GM12801 (cell line): ENCODE results near the gene CPAMD8.

Experiments
- CTCF ChIP-seq: IDR thresholded peaks from one replicate; pipeline ENCODE4 v1.5.1; 2011; ENCODE audit warnings: control low read depth; ENCODE audit not compliant: insufficient read length; ENCODE audit errors: extremely low read depth

Gene CPAMD8

GRCh38 chr19:17025361-17025760, 1.2 kb downstream of the CPAMD8 start:
- no peak for TF ChIP-seq CTCF

GRCh38 chr19:17023805-17024204, 2.8 kb downstream of the CPAMD8 start:
- no peak for TF ChIP-seq CTCF

GRCh38 chr19:17022738-17023137, 3.9 kb downstream of the CPAMD8 start:
- TF ChIP-seq CTCF, result no peak

GRCh38 chr19:17021793-17022590, 4.6 kb downstream of the CPAMD8 start:
- TF ChIP-seq CTCF, result no peak

GRCh38 chr19:17021328-17021727, 5.3 kb downstream of the CPAMD8 start:
- TF ChIP-seq CTCF, result no peak

- no peak for TF ChIP-seq CTCF
These were observed 5.8 kb downstream of the CPAMD8 start for GRCh38 chr19:17020823-17021222.

GRCh38 chr19:17020385-17020784, 6.2 kb downstream of the CPAMD8 start:
- no peak for TF ChIP-seq CTCF
